HL-60 (cell line): ENCODE results near the gene PPARGC1A.

Experiments
- DNase-seq, 2 experiments: peaks; one replicate each; pipeline ENCODE4 v3.0.0-alpha.2; 2010 to 2020; ENCODE audit warnings: low read depth in 1 of 2, low spot score in 1 of 2
- H3K27ac ChIP-seq: fragments of 250-450 bp; sonication (Bioruptor Pico); replicated peaks from 2 replicates; pipeline ENCODE4 v1.5.1; 2020; ENCODE audit warnings: mild to moderate bottlenecking, moderate library complexity
- H3K27me3 ChIP-seq: fragments of 250-450 bp; sonication (Bioruptor Pico); 2 replicates; pipeline ENCODE4 v1.5.1; 2021; ENCODE audit warnings: mild to moderate bottlenecking, moderate library complexity; ENCODE audit not compliant: insufficient read depth, poor library complexity, severe bottlenecking
- H3K4me3 ChIP-seq: replicated peaks from 2 replicates; pipeline ENCODE4 v1.5.1; 2011; ENCODE audit warnings: mild to moderate bottlenecking, control low read depth, low read length; ENCODE audit not compliant: insufficient read depth
- CTCF ChIP-seq: IDR thresholded peaks from one replicate; pipeline ENCODE4 v1.5.1; 2011; ENCODE audit warnings: low read length, control low read depth, inconsistent platforms; ENCODE audit not compliant: insufficient read depth
- GABPA ChIP-seq: IDR thresholded peaks from 2 replicates; pipeline ENCODE4 v1.6.1; 2012; ENCODE audit warnings: low read depth
- POLR2AphosphoS5 ChIP-seq: IDR thresholded peaks from 2 replicates; pipeline ENCODE4 v1.6.1; 2012; ENCODE audit warnings: low read depth
- REST ChIP-seq: IDR thresholded peaks from 2 replicates; pipeline ENCODE4 v1.6.1; 2012; ENCODE audit warnings: low read depth; ENCODE audit not compliant: insufficient replicate concordance
- SPI1 ChIP-seq: IDR thresholded peaks from 2 replicates; pipeline ENCODE4 v1.6.1; 2012; ENCODE audit warnings: low read depth, mild to moderate bottlenecking, borderline replicate concordance

PPARGC1A gene

GRCh38 chr4:23779839-23780238 is 110.0 kb downstream of the PPARGC1A start:
- TF ChIP-seq SPI1 (no peak), CTCF (no peak), POLR2AphosphoS5 (no peak), GABPA (no peak), REST (no peak)
- H3K4me3 ChIP-seq = no peak overlapping the region

GRCh38 chr4:23779422-23779821 is 110.4 kb downstream of the PPARGC1A start:
- no peak overlapping the region for H3K27ac ChIP-seq
- H3K4me3 ChIP-seq = no peak overlapping the region
- no peak for DNase-seq
- TF ChIP-seq POLR2AphosphoS5 (no peak), REST (no peak), GABPA (no peak)
- no peaks in the 10 kb centered on the region for H3K27me3 ChIP-seq

More at GRCh38 chr4:23779839-23780238, 110.0 kb downstream of the PPARGC1A start:
- Histone ChIP-seq H3K27me3 (no peaks in the 10 kb centered on the region), H3K27ac (no peak overlapping the region)
- DNase-seq = no peak

GRCh38 chr4:23775694-23776093 is 114.2 kb downstream of the PPARGC1A start:
- TF ChIP-seq POLR2AphosphoS5 (no peak), SPI1 (no peak), GABPA (no peak), REST (no peak)
- Histone ChIP-seq H3K27me3 (no peaks in the 10 kb centered on the region), H3K4me3 (no peak overlapping the region), H3K27ac (no peak overlapping the region)
- no peak for DNase-seq

GRCh38 chr4:23774909-23775308 is 114.9 kb downstream of the PPARGC1A start:
- DNase-seq = no peak
- no peak for TF ChIP-seq GABPA
- no peak for TF ChIP-seq CTCF
- no peak for TF ChIP-seq SPI1
- no peak for TF ChIP-seq POLR2AphosphoS5
- no peak for TF ChIP-seq REST
- H3K27ac ChIP-seq = no peak overlapping the region
- H3K4me3 ChIP-seq = no peak overlapping the region
- no peaks in the 10 kb centered on the region for H3K27me3 ChIP-seq
